ENCODE results near the gene CCDC33. TPM values are rescaled to one million over a fixed set of nuclear protein-coding genes. Genes with fewer than 3 reads are reported as not detected.

The CCDC33 gene
- total and polyA plus RNA-seq, 2 experiments from 2014 or later = not detected

DNA sequence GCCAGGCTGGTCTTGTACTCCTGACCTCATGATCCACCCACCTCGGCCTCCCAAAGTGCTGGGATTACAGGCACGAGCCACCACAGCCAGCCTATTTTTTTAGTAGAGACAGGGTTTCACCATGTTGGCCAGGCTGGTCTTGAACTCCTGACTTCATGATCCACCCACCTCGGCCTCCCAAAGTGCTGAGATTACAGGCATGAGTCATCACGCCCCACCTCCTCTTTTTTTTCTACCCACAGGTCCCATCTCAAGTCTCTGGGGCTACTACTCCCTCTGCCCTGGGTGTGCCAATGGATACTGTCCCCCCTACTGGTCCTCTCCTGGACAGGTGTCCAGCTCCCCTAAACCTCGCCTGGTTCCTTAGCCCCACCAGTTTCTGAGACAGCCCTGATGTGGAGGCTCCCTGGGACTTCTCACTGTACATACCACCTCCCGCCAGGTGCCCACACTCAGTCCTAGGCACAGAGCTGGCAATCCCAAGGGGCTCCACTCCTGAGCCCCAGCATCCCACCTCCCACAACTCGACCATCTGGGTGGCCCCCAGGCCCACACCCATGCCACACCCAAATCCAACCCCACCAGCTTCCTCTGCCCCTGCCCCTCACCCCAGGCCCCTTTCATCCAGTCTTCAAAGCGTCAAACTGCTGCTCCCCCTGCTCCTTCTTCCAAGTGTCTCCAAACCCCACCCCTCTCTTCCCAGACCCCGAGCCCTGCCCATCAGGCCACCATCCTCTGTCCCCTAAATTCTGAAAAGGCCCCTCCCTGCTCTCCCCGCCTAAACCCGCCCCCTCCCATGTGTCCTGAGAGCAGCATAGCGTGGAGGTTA lies 144.4 kb downstream of the CCDC33 start:
- Histone ChIP-seq H3K4me2 (ENCODE audit: unreplicated experiment) (no peak overlapping the region), H3K27me3 (replicated peaks; ENCODE audit: insufficient read depth) (no peaks in the 10 kb centered on the region), H3K4me1 (ENCODE audit: insufficient read depth) (peaks cover 31% of the 10 kb centered on the region), H3F3A (ENCODE audit: insufficient read depth) (peaks cover 16% of the 10 kb centered on the region), H3K79me2 (ENCODE audit: insufficient read depth) (no peaks in the 10 kb centered on the region), H2AFZ (no peak overlapping the region), H3K9me3 (ENCODE audit: low read depth) (no peaks in the 10 kb centered on the region), H3K27ac (no peak overlapping the region), H3K4me3 (no peak overlapping the region), H3K9me2 (ENCODE audit: insufficient read depth) (no peaks in the 10 kb centered on the region), H3K9ac (no peak overlapping the region), H3K36me3 (ENCODE audit: low read depth) (no peaks in the 10 kb centered on the region), H4K20me1 (ENCODE audit: insufficient read depth) (no peaks in the 10 kb centered on the region)
- DNase-seq = no peak
- in situ Hi-C loops (cut with MboI) = loop anchor here (5.0 kb wide), 1 partner anchor 57 kb away; no protein-coding TSS in a partner anchor
- TF ChIP-seq EZH2 (IDR thresholded peaks at IDR 0.05; ENCODE audit: insufficient read depth, poor library complexity, severe bottlenecking) = no peak
- 57 to 59% methylated on average over 9 to 12 of the region's 12 CpGs for WGBS, 2 experiments (ENCODE audit: low coverage in 1 of 2, low lambda C conversion rate in 2 of 2, missing lambda C conversion rate in 2 of 2)

DNA sequence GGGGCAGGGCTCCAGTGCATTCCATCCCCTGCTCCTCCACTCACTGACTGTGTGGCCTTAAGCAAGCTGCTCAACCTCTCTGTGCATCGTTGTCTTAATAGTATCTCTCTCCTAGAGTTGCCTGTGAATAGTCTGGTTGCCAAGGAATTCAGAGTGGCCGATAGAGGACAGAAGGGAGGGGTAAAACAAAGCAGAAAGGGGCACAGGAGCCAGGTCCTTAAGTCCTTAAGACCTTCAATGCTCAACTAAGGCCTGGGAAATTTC lies 145.0 kb downstream of the CCDC33 start:
- Histone ChIP-seq H3K36me3 (ENCODE audit: low read depth) (no peaks in the 10 kb centered on the region), H3K4me3 (no peak overlapping the region), H3K9me2 (ENCODE audit: insufficient read depth) (no peaks in the 10 kb centered on the region), H3K9ac (peak overlapping the region; percentile 48; the same call in 1 of the 2 replicates), H3K4me2 (ENCODE audit: unreplicated experiment) (no peak overlapping the region), H3K27ac (peak overlapping the region; percentile 66), H3F3A (ENCODE audit: insufficient read depth) (peaks cover 16% of the 10 kb centered on the region), H3K9me3 (ENCODE audit: low read depth) (no peaks in the 10 kb centered on the region), H4K20me1 (ENCODE audit: insufficient read depth) (no peaks in the 10 kb centered on the region), H2AFZ (no peak overlapping the region; the same call in 1 of the 2 replicates), H3K27me3 (replicated peaks; ENCODE audit: insufficient read depth) (no peaks in the 10 kb centered on the region), H3K79me2 (ENCODE audit: insufficient read depth) (no peaks in the 10 kb centered on the region), H3K4me1 (ENCODE audit: insufficient read depth) (peaks cover 31% of the 10 kb centered on the region)
- in situ Hi-C loops (cut with MboI) = loop anchor here (5.0 kb wide), 1 partner anchor 56 kb away; no protein-coding TSS in a partner anchor
- TF ChIP-seq EZH2 (IDR thresholded peaks at IDR 0.05; ENCODE audit: insufficient read depth, poor library complexity, severe bottlenecking) (no peak), EZH2phosphoT487 (IDR thresholded peaks at IDR 0.05; ENCODE audit: insufficient read depth, low read depth) (no peak)
- WGBS, 2 experiments (ENCODE audit: low coverage in 1 of 2, low lambda C conversion rate in 2 of 2, missing lambda C conversion rate in 2 of 2) = 45 to 51% methylated on average over 2 of the region's 2 CpGs
- DNase-seq = no peak

DNA sequence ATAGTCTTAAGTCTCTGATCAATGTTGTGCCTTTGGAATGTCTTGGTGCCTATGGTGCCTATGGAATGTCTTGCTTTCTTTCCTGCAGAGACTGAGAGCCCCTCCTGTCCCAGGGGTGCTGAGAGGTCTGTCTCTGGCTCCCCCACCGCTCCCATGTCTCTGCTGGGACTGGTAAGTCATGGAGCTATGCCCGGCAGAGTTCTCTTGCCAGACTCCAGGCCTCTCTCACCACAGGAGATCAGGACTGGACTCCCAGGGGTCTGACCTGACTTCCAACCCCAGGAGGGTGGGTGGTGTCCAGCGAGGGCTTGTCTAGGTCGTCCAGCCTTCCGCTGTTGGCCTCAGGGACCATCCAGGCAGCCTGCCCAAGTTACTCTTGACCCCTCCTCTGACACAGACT lies 145.4 kb downstream of the CCDC33 start:
- no peak overlapping the region for H3K4me2 ChIP-seq (ENCODE audit: unreplicated experiment)
- no peaks in the 10 kb centered on the region for H3K9me3 ChIP-seq (ENCODE audit: low read depth)
- DNase-seq = peak; percentile 50
- WGBS, 2 experiments (ENCODE audit: low coverage in 1 of 2, low lambda C conversion rate in 2 of 2, missing lambda C conversion rate in 2 of 2) = 49 to 51% methylated on average over 5 of the region's 5 CpGs
- H4K20me1 ChIP-seq (ENCODE audit: insufficient read depth) = no peaks in the 10 kb centered on the region
- H3K27me3 ChIP-seq (replicated peaks; ENCODE audit: insufficient read depth) = no peaks in the 10 kb centered on the region
- no peak overlapping the region for H3K4me3 ChIP-seq
- H2AFZ ChIP-seq = no peak overlapping the region; the same call in 1 of the 2 replicates
- H3F3A ChIP-seq (ENCODE audit: insufficient read depth) = peaks cover 16% of the 10 kb centered on the region
- H3K4me1 ChIP-seq (ENCODE audit: insufficient read depth) = peaks cover 31% of the 10 kb centered on the region
- no peaks in the 10 kb centered on the region for H3K36me3 ChIP-seq (ENCODE audit: low read depth)
- H3K9me2 ChIP-seq (ENCODE audit: insufficient read depth) = no peaks in the 10 kb centered on the region
- H3K79me2 ChIP-seq (ENCODE audit: insufficient read depth) = no peaks in the 10 kb centered on the region
- TF ChIP-seq EZH2phosphoT487 (IDR thresholded peaks at IDR 0.05; ENCODE audit: insufficient read depth, low read depth) (no peak), EZH2 (IDR thresholded peaks at IDR 0.05; ENCODE audit: insufficient read depth, poor library complexity, severe bottlenecking) (no peak)
- H3K9ac ChIP-seq = peak overlapping the region; percentile 48; the same call in 1 of the 2 replicates
- in situ Hi-C loops (cut with MboI) = loop anchor here (5.0 kb wide), 1 partner anchor 56 kb away; no protein-coding TSS in a partner anchor
- H3K27ac ChIP-seq = peak overlapping the region; percentile 66

DNA sequence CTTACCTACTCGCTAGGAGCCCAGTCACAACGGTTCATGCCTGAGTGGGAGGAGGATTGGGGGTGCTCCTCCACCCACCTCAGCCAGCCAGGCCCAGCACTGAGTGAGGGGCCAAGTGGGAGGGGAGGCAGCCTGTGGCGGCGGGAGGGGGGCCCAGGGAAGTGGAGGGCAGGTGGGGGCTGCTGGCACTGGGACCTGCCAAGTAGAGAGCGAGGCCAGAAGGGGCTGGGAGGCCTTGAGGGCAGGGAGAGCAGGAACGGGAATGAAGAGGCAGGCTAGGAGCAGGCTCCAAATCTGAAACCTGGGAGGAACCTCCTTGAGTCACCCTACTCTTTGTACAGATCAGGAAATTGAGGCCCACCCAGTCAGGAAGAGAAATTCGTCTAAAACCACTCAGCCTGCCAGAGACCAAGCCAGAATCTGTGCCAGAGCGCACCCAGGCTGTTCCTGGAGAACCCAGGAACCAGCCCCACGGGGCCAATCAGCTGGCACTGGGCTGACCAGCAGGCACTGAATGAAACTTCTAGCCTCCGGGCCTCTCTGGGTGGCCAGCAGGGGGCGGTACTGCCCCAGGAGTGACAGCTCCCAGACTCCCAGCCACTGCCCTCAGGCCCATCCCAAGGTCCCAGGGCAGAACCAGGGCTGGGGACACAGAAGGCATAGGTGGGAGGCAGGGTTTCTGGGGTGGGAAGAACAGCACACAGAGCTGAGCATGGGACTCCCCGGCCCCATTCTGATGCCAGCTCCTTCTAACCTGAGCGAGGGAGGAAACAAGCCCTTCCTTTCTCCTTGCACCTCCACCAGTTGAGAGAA lies 146.1 kb downstream of the CCDC33 start:
- WGBS, 2 experiments (ENCODE audit: low coverage in 1 of 2, low lambda C conversion rate in 2 of 2, missing lambda C conversion rate in 2 of 2) = 33 to 35% methylated on average over 11 to 13 of the region's 13 CpGs
- peaks cover 31% of the 10 kb centered on the region for H3K4me1 ChIP-seq (ENCODE audit: insufficient read depth)
- H3K4me3 ChIP-seq = no peak overlapping the region
- TF ChIP-seq EZH2phosphoT487 (IDR thresholded peaks at IDR 0.05; ENCODE audit: insufficient read depth, low read depth) (no peak), EZH2 (IDR thresholded peaks at IDR 0.05; ENCODE audit: insufficient read depth, poor library complexity, severe bottlenecking) (no peak)
- no peaks in the 10 kb centered on the region for H3K36me3 ChIP-seq (ENCODE audit: low read depth)
- H3K9me2 ChIP-seq (ENCODE audit: insufficient read depth) = no peaks in the 10 kb centered on the region
- peak overlapping the region; percentile 48 for H3K9ac ChIP-seq
- H3K9me3 ChIP-seq (ENCODE audit: low read depth) = no peaks in the 10 kb centered on the region
- peak overlapping the region; percentile 66 for H3K27ac ChIP-seq
- H4K20me1 ChIP-seq (ENCODE audit: insufficient read depth) = no peaks in the 10 kb centered on the region
- no peak overlapping the region for H3K4me2 ChIP-seq (ENCODE audit: unreplicated experiment)
- in situ Hi-C loops (cut with MboI) = loop anchor here (5.0 kb wide), 1 partner anchor 55 kb away; no protein-coding TSS in a partner anchor
- no peaks in the 10 kb centered on the region for H3K27me3 ChIP-seq (replicated peaks; ENCODE audit: insufficient read depth)
- DNase-seq = peak; percentile 87
- peaks cover 16% of the 10 kb centered on the region for H3F3A ChIP-seq (ENCODE audit: insufficient read depth)
- no peaks in the 10 kb centered on the region for H3K79me2 ChIP-seq (ENCODE audit: insufficient read depth)
- H2AFZ ChIP-seq = peak overlapping the region; percentile 74
